GM21529 (cell line): ENCODE measurements around the gene UBE2M.

Source experiments
- ATAC-seq: cut with Tn5 transposase; IDR thresholded peaks from one replicate; pipeline ENCODE4 v1.9.1; 2021; ENCODE audit not compliant: unreplicated experiment

The UBE2M gene

DNA sequence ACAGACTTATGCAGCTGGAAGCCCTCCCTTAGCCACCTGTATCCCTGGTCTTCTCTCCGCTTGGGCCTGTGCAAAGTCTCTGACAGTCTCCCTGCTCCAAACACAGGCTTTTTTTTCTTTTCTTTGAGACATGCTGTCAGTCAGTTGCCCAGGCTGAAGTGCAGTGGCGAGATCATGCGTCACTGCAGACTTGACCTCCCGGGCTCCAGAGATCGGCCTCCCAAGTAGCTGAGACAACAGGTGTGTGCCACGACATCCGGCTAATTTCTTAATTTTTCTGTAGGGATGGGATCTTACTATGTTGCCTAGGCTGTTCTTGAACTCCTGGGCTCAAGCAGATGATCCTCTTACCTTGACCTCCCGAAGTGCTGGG, 13.2 kb upstream of the UBE2M start:
- ATAC-seq = no peak

DNA sequence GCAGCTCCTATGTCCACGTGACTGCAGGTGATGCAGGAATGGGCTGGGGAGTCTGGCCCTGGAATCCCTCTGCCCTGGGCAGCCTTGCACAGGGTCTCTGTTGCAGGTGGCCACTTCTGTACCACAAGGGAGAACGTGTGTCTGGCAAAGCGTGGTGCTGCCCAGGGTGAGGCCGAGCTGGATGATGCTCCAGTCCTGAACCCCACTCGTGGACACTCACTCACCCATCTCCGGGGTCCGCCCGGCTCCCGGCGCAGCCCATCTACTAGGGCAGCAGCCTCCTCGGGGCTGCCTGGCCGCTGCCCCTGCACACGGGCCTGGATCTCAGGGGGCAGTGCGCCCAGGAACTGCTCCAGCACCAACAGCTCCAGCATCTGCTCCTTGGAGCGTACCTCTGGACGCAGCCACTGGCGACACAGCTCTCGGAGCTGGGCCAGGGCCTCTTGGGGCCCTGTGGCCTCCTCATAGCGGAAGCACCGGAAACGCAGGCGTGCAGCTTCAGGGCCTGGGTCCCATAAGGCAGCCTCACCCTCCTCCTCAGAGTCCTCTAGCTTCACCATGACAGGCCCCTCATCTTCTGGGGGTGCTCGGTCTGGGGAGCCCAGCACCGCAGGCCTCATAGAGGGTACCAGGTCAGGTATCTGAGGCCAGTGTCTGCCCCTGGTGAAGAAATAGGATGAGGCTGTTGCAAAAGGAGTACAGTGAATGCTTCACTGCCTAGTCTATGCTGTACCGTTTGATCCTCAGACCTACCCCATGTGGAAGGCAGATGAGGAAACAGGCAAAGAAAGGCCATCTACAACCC, 12.6 kb upstream of the UBE2M start:
- no peak for ATAC-seq

DNA sequence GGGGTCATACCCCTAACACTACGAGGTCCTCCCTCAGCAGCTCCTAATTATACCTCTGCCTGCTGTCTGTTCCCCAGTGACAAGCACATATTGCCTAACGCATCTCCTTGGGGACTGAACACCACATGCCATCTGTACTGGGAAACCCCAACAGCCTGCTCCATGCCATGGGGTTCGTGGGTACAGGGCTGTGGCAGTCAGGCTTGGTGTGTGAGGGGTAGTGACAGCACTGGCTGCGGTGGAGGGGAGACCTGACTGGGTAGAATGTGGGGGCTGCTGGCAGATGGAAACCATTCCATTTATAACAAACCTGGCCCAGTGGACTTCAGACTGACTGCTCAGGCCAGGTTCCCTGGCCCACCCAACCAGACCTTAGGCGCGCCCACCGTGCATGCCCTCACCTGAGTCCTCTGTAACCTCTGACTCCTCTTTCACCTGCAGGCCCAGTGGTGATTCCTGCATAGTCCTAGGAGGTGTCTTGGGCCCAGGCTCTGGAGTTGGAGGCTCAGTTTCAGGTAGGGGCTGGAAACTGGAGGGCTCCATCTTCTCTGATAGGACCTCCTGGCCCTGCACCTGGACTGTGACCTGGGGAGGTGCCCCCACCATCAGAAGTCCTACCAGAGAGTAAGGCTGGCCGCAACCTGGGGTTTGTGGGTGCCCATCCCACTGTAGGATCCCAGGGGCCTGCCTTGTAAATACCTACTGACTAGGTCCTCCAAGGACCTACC, 11.7 kb upstream of the UBE2M start:
- no peak for ATAC-seq

DNA sequence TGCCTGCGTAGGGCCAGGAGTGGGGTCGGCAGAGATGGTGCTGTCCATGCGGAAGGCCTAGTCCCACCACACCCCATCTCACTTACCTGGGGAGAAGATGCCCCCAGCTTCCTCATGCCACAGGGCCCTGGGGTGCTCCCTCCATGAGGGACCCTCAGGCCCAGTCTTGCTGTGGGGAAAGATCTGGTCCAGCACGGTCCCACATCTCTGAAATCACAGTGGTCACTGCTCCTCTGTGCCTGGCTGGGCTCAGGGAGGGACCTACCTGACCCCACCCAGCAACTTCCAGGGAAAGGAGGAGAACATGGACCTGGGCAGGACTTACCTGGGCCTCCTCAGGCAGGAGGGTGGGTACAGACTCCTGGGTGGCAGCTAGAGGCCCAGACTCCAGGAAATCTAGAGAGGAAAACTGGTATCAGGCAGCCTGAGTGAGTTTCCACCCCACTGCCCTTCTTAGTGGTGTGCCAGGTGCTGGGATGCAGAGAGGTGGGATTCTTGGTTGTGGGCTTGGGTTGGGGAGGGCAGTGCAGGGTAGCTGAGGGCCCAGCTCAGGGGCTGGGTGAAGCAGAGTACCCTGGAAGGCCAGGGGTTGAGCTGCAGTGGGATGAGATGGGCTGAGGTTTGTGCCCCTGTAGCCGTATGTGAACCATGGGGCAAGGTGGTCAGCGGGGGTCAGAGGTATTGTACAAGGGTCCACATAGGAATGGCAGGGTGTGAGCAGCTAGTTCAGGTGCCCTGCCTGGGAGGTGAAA, 11.0 kb upstream of the UBE2M start:
- no peak for ATAC-seq

DNA sequence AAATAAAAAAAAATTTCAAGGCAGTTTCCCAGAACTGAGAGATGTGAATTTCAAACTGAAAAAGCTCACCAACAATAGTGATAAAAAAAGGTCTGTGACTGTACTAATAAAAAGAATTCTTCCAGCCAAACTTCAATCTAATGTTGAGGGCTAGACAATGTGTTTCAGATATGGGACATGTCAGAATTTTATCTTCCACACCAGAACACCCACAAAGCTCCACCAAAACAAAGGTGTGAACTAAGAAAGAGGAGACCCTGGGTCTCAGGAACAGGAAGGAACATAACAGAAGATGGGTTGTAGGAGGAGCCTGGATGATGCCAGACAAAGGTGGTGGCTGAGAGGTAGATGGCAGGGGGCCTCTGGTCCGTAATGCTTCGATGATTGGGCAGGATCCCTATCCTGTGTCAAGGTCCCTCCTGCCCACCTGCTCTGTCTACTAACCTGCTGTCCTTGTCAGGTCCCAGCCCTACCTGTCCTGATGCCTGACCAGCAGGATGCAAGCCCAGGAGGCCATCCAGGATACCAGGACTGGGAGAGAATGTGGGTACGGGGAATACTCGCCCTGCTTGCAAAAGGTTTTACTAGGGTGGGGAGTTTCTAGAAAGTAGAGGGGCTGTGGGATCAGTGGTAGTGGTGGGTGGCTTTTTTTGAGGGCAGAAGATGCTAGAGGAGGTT, 10.2 kb upstream of the UBE2M start:
- ATAC-seq = no peak

DNA sequence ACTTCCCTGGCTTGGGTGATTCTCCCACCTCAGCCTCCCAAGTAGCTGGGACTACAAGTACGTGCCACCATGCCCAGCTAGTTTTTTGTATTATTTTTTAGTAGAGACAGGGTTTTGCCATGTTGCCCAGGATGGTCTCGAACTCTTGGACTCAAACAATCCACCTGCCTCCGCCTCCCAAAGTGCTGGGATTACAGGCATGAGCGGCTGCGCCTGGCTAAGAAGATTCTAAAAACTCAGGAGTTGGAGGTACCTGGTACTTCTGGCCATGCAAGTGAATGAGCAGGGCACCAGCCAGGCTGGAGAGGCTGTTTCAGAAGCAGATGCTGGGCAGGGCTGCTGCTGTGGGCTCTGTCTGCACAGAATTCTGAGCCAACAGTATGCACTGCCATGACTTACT, 8.6 kb upstream of the UBE2M start:
- no peak for ATAC-seq

DNA sequence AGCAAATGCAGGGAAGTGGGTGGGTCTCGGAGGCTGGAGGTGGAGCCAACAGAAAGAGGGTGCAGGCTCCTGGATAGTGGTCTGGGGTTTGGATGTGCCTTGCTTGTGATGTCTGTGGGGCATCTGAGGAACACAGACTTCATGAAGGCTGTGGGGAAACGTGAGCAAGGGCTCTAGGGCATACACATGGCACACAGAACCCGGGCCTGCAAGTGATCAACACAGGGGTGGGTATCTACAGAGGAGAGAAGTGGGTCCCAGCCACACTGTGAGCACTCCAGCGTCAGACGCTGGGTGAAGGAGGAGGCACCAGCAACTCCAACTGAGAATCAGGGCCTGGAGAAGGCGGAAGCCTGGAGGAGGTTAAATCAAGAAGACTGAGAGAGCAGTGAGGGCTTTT, 5.4 kb upstream of the UBE2M start:
- ATAC-seq = no peak

DNA sequence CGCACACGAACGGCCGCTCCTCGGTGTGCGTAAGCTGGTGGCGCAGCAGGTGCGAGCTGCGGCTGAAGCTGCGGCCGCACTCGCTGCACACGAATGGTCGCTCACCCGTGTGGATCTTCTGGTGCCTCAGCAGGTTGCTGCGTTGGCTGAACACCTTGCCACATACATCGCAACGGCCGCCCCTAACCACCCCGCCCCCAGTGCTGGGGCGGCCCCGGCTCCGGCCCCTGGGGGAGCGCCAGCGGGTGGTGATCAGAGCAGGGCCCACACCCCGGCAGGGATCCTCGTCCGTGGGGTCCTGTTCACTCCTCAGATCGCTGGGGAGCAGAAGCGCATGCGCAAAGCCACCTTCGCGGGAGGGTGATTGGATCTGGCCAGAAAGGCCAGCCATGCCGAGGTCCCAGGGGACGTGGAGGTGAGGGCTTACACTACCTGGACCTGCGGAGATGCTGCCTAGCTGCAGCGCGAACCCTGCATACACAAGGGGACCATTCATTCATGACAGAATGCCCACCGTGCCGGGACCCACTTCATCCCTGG, 4.7 kb upstream of the UBE2M start:
- ATAC-seq = no peak

DNA sequence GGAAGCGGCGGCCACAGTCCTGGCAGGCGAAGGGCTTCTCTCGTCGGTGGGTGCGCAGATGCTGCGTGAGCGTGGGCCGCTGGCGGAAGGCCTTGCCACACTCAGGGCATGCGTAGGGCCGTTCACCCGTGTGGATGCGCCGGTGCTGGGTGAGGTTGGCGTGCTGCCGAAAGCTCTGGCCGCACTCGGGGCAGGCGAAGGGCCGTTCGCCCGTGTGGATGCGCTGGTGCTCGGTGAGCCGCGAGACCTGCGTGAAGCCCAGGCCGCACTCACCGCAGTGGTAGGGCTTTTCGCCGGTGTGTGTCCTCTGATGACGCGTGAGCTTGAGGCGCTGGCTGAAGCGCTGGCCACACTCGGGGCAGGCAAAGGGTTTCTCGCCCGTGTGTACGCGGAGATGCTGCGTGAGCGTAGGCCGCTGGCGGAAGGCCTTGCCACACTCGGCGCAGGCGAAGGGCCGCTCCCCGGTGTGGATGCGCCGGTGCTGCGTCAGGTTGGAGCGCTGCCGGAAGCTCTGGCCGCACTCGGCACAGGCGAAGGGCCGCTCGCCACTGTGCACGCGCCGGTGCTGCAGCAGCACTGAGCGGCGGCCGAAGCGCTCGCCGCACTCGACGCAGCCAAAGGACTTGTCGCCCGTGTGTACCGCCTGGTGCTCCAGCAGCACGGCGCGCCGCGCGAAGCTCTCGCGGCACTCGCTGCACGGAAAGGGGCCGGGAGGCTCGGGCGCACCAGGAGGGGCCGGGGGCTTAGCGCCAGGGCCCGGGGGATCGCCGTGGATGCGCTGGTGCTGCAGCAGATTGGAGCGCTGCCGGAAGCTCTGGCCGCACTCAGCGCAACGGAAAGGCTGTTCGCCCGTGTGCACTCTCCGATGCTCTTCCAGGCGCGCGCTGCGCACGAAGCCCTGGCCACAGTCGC, 4.0 kb upstream of the UBE2M start:
- ATAC-seq = no peak

DNA sequence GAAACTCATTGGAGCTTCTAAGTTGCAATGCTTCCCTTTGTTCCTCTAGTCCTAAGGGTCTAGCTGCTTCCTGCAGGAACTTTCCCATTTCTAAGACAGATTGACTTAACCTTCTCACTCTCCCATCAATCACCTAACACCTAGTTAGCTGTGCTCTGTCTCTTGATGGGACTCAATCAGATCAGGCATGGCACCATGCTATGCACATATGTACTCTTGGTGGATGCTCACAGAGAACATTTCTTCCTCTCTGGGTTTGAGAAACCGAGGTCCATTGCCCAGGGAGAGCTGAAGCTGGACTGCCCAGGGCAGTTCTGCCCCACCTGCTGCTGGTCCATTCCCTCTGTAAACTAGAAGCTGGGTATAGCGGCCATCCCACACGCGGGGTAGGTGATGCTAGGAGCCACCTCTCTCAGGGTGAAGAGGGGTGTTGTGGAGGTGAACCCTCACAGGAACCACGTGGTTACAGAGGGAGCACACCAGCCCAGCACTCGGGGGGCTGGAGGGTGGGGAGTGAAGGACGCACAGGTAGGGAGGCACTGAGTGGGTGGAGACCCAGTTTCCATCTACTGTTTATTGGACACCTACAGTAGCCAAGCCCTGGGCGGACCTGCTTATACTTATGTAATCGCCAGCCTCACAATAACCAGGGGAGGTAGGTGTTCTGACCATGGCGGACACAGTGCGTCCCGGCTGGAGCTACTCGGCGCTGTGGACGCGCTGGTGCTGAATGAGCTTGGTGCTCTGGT, 3.1 kb upstream of the UBE2M start:
- no peak for ATAC-seq

DNA sequence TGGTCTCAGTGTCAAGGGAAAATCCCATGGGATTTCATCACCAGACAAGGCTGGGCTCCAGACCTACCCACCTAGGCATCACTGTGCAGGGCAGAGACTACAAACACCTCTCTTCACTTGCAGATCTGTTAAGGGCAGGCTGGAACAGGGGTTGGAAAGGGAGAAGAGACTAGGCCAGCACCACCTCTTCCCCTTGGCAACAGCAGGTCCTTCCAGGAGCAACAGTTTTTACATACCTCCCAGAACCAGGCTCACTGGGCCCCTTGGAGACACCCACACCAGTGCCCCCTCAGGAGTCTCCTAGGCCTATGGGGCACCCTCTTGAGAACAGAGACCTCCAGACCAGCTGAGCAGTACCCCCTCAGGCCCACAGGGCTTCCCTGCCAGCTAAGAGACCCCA, 2.5 kb upstream of the UBE2M start:
- no peak for ATAC-seq

DNA sequence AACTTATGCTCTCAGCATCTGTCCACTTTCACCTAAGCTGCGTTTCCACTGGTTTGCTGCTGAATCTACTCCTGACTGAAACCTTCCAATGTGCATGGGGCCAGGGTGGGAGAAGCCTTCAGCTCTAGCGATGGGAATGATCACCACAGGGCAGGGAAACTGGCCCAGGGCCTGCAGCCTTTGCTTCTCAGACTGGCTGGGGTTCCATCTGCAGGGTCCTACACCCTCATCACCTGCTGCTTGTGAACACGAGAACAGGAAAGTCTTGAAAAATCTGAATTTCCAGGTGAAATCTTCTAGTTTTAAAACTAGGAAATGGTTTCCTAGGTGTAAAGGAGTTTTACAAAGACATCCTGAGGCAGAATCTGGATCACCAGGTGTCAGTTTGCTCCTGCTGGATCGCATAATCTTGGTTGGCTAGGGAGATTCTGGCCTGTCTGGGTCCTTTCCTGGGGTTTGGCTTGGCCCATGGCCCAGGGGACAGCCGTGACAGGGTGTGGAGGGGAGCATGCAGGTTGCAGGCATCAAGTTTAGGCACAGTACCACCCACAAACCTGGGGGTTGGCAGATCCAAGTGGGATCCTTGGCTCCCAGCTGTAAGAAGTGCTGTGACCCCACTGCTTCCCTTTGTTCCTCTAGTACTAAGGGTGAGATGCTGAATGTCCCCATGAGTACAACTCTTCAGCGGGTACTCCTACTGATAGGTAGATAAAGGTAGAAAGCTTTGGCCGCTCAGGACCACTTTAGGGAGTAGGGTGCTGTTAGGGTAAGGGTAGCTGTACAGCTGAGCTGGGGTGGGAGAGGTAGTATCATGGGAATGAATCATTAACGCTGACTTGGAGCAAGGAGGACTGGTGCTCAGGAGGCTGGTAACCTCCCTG, 1.8 kb upstream of the UBE2M start:
- ATAC-seq = no peak

DNA sequence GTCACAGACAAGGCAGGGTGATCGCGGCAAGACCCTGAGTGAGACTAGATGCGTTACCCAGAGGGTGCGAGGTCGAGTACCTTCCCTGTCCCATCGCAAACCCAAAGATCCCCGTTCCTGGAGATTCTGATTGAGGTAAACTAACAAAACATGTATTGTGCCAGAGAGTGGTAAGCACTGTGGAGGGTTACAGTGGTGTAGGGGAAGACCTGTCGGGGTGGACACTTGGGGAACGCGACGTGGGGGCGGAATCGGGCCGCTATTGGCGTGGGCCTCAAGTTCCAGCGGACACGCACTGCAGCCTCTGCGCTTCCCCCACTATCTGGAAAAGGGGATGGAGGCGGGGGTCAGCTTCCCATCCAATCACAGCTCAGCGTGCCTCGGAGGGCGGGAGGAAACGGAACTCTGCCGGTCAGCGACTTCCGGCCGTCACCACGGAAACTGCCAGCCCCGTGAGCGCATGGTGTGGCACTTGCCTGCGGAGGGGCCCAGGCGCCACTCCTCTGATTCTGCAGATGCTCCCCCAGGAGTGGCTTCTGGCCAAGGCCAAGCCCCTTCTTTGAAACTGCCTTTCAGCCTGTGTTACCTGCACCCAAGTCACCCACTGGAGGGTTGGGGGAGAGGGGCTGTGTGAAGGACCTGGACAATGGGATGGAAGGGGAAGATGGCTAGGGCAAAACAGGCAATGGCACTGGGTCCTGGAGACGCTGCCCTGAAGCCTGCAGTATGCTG, 1.0 kb upstream of the UBE2M start:
- no peak for ATAC-seq

DNA sequence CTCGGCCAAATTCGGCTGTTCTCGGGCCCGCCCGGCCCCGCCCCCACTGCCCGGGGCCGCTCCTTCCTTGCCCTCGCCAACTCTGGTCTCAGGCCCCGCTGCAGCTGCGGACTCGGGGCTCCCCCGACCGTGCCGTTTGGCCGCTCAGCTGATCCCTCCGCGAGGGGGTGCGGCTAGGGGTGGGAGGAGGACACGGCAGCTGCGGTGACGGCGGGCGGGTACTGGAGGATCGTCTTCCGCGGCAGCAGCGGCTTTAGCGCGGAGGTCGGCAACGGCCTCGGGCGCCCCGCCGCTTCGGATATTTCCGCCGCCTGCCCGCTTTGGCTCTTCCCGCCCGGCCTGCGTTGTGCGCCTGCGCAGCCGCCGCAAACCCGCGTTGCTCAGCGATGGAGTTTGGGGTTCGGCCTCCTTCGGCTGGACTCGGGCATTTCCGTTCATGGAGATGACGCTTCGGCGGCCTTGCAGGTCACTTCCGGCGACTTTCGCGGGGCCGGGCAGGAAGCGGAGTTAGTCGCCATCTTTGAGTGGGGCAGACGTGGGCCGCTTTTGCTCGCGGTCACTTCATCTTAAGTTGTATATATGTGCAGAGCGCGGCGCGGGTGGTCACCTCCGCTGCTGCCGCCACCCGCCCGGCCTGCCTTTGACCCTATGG, 338 bp upstream of the UBE2M start:
- peak; percentile 45 for ATAC-seq

DNA sequence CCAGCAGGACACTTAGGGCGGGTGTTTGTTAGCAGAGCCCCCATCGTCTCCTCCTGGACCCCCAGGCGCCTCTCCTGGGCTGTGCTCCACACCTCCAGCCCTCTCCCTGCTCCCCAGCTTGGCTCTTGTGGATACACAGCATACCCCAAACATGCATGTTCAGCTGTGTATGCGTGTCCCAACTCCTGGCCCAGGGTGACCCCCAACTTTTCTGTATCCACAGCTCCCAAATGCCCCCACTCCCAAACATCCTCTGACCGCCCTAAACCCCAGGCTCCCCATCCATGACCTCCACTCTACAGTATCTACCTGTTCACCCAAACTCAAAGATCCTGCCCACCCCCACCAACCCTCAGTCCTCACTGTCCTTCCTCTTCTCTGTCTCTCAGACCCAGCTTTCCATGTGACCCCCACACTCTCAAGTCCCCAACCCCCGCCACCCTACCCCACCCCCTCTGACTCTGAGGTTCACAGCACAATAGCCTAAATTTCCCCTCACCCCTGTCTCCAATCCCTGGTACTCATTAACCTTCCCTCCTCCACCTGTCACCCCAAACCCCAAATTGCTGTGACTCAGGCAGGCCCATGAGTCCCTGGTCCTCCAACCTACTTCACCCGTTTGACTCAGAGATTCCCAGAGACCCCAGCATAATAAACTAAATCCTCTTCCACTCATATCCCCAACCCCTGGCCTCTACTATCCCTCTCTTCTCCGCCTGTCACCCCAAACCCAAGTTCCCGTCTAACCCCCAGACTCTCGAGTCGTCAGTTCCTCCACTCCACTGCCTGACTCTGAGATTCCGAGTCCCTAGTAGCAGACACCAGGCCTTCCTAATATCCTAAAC, 968 bp downstream of the UBE2M start:
- no peak for ATAC-seq

DNA sequence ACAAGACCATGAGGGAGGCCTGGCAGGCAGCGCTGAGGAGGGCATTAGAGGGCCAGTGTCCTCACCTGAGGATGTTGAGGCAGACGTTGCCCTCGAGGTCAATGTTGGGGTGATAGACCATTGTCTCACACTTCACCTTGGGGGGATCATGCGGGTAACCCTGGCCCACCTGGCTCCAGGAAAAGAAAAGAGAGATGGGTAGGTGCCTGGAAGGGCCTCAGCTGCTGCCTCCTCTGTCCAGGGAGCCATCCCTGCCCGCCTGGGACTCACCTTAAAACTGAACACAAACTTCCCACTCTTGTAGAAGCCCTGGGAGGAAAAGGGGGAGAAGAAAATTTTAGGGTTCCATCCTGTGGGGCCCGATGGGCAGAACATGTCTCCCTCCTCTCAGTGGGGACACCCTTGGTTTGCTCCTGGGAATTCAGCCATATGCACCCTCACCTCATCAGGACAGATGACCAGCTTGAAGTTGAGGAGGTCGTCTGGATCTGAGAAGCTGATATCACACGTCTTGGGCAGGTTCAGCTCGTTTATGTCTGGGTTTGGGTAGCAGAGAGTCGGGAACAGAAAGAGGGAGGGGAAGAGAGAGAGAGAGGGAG, 1.7 kb downstream of the UBE2M start:
- no peak for ATAC-seq
